Neural progenitor cell (in vitro differentiated cells): ENCODE data around the gene FMR1NB. TPM values are rescaled to one million over a fixed set of nuclear protein-coding genes. Genes with fewer than 3 reads are reported as not detected.

Experiments
- DNase-seq: peaks from one replicate; pipeline ENCODE4 v3.0.0-alpha.2; 2016; ENCODE audit warnings: low spot score
- H2AFZ ChIP-seq: fragments of 200-600 bp; sonication (generic); replicated peaks from 2 replicates; pipeline ENCODE4 v1.6.1; 2016; ENCODE audit warnings: antibody characterized with exemption
- H3F3A ChIP-seq: fragments of 200-600 bp; sonication (generic); 2 replicates; pipeline ENCODE4 v1.6.1; 2016; ENCODE audit warnings: antibody characterized with exemption, low read depth
- H3K27ac ChIP-seq: fragments of 200-600 bp; sonication (generic); 2 replicates; pipeline ENCODE4 v1.5.1; 2016; ENCODE audit warnings: mild to moderate bottlenecking
- H3K27me3 ChIP-seq: fragments of 200-600 bp; sonication (generic); 2 replicates; pipeline ENCODE4 v1.6.1; 2016; ENCODE audit warnings: mild to moderate bottlenecking, moderate library complexity
- H3K36me3 ChIP-seq: fragments of 200-600 bp; sonication (generic); 2 replicates; pipeline ENCODE4 v1.5.1; 2016
- H3K4me1 ChIP-seq: fragments of 200-600 bp; sonication (generic); 2 replicates; pipeline ENCODE4 v1.6.1; 2016; ENCODE audit warnings: mixed run types
- H3K4me2 ChIP-seq: fragments of 200-600 bp; sonication (generic); 2 replicates; pipeline ENCODE4 v1.6.1; 2016
- H3K4me3 ChIP-seq: fragments of 200-600 bp; sonication (generic); 2 replicates; pipeline ENCODE4 v1.5.1; 2016
- H3K79me2 ChIP-seq: fragments of 200-600 bp; sonication (generic); 2 replicates; pipeline ENCODE4 v1.6.1; 2016; ENCODE audit warnings: low read depth
- H3K9ac ChIP-seq: fragments of 200-600 bp; sonication (generic); 2 replicates; pipeline ENCODE4 v1.6.1; 2016
- H3K9me3 ChIP-seq: fragments of 200-600 bp; sonication (generic); 2 replicates; pipeline ENCODE4 v1.5.1; 2016; ENCODE audit warnings: low read depth
- H4K20me1 ChIP-seq: fragments of 200-600 bp; sonication (generic); 2 replicates; pipeline ENCODE4 v1.6.1; 2016; ENCODE audit warnings: low read depth
- H3K27ac Mint-ChIP-seq: 3 replicates; pipeline ENCODE4 v1.8.0; 2021; ENCODE audit warnings: mixed read lengths
- H3K27me3 Mint-ChIP-seq: 2 replicates; pipeline ENCODE4 v1.8.0; 2022; ENCODE audit warnings: low read depth, mild to moderate bottlenecking, inconsistent platforms, moderate library complexity, mixed read lengths; ENCODE audit not compliant: insufficient read depth
- H3K36me3 Mint-ChIP-seq: 3 replicates; pipeline ENCODE4 v1.8.0; 2021; ENCODE audit warnings: mixed read lengths
- H3K4me1 Mint-ChIP-seq: 3 replicates; pipeline ENCODE4 v1.8.0; 2021; ENCODE audit warnings: mixed read lengths
- H3K4me3 Mint-ChIP-seq: 3 replicates; pipeline ENCODE4 v1.8.0; 2021; ENCODE audit warnings: mild to moderate bottlenecking, moderate library complexity, mixed read lengths
- H3K9me3 Mint-ChIP-seq: 3 replicates; pipeline ENCODE4 v1.8.0; 2020; ENCODE audit warnings: mixed read lengths
- EZH2 ChIP-seq: fragments of 200-600 bp; sonication (generic); IDR thresholded peaks from 2 replicates; pipeline ENCODE4 v1.6.1; 2017; ENCODE audit warnings: antibody characterized with exemption, mild to moderate bottlenecking, moderate library complexity
- EZH2phosphoT487 ChIP-seq: fragments of 200-600 bp; sonication (generic); IDR thresholded peaks from 2 replicates; pipeline ENCODE4 v1.6.1; 2017; ENCODE audit warnings: antibody characterized with exemption
- total RNA-seq: library from RNA; depleted of rRNA; stranded (reverse); fragments of >200 nt; gene quantifications from 2 replicates; pipeline ENCODE4 v1.2.3, GENCODE V29; 2015; ENCODE audit warnings: low replicate concordance
- TF ChIP-seq, protein P1 (sequence below): fragments of 200-600 bp; sonication (generic); IDR thresholded peaks from 2 replicates; pipeline ENCODE4 v1.5.1; 2017; ENCODE audit warnings: antibody characterized with exemption, mild to moderate bottlenecking

The FMR1NB gene
- total RNA-seq, 1 donor from 2014 or later: not detected

GRCh38 chrX:147945286-147945685 is 35.9 kb upstream of the FMR1NB start:
- Histone ChIP-seq H3K4me2 (no peak overlapping the region), H3K4me3 (no peak overlapping the region), H3K9me3 (no peaks in the 10 kb centered on the region), H3K27me3 (no peaks in the 10 kb centered on the region), H3K4me1 (no peaks in the 10 kb centered on the region), H2AFZ (no peak overlapping the region), H4K20me1 (no peaks in the 10 kb centered on the region), H3K9ac (no peak overlapping the region), H3K36me3 (no peaks in the 10 kb centered on the region), H3F3A (no peaks in the 10 kb centered on the region), H3K79me2 (no peaks in the 10 kb centered on the region), H3K27ac (no peak overlapping the region)
- no peak overlapping the region for H3K27ac Mint-ChIP-seq
- TF ChIP-seq, protein P1, sequence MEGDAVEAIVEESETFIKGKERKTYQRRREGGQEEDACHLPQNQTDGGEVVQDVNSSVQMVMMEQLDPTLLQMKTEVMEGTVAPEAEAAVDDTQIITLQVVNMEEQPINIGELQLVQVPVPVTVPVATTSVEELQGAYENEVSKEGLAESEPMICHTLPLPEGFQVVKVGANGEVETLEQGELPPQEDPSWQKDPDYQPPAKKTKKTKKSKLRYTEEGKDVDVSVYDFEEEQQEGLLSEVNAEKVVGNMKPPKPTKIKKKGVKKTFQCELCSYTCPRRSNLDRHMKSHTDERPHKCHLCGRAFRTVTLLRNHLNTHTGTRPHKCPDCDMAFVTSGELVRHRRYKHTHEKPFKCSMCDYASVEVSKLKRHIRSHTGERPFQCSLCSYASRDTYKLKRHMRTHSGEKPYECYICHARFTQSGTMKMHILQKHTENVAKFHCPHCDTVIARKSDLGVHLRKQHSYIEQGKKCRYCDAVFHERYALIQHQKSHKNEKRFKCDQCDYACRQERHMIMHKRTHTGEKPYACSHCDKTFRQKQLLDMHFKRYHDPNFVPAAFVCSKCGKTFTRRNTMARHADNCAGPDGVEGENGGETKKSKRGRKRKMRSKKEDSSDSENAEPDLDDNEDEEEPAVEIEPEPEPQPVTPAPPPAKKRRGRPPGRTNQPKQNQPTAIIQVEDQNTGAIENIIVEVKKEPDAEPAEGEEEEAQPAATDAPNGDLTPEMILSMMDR: no peak
- TF ChIP-seq EZH2phosphoT487 (no peak), EZH2 (no peak)
- H3K4me1 Mint-ChIP-seq: no peaks in the 10 kb centered on the region
- no peaks in the 10 kb centered on the region for H3K27me3 Mint-ChIP-seq
- no peak overlapping the region for H3K4me3 Mint-ChIP-seq
- no peak for DNase-seq
- H3K9me3 Mint-ChIP-seq: no peaks in the 10 kb centered on the region
- H3K36me3 Mint-ChIP-seq: peaks cover 18% of the 10 kb centered on the region

DNA sequence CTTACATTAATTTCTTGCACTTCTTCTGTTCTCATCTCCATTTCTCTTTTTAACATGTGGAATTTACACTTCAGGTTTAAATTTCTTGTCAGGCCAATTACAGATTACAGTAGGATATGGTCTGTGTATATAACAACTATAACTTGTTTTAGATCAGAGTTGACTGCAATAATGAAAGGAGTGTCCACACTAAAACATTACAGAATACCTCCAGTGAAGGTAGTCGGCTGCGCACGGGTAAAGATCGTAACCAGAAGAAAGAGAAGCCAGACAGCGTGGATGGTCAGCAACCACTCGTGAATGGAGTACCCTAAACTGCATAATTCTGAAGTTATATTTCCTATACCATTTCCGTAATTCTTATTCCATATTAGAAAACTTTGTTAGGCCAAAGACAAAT is 32.6 kb upstream of the FMR1NB start:
- no peak overlapping the region for H3K4me3 Mint-ChIP-seq
- Histone ChIP-seq H3K4me1 (no peaks in the 10 kb centered on the region), H3K79me2 (no peaks in the 10 kb centered on the region), H3K4me3 (no peak overlapping the region), H3K36me3 (no peaks in the 10 kb centered on the region), H3F3A (no peaks in the 10 kb centered on the region), H3K9me3 (no peaks in the 10 kb centered on the region), H2AFZ (no peak overlapping the region), H3K27ac (no peak overlapping the region), H3K27me3 (no peaks in the 10 kb centered on the region), H4K20me1 (no peaks in the 10 kb centered on the region), H3K4me2 (no peak overlapping the region), H3K9ac (no peak overlapping the region)
- H3K36me3 Mint-ChIP-seq: peaks cover 8% of the 10 kb centered on the region
- no peaks in the 10 kb centered on the region for H3K9me3 Mint-ChIP-seq
- DNase-seq: no peak
- no peaks in the 10 kb centered on the region for H3K4me1 Mint-ChIP-seq
- H3K27me3 Mint-ChIP-seq: no peaks in the 10 kb centered on the region
- no peak for TF ChIP-seq EZH2
- TF ChIP-seq, protein P1: no peak
- TF ChIP-seq EZH2phosphoT487: no peak
- no peak overlapping the region for H3K27ac Mint-ChIP-seq

DNA sequence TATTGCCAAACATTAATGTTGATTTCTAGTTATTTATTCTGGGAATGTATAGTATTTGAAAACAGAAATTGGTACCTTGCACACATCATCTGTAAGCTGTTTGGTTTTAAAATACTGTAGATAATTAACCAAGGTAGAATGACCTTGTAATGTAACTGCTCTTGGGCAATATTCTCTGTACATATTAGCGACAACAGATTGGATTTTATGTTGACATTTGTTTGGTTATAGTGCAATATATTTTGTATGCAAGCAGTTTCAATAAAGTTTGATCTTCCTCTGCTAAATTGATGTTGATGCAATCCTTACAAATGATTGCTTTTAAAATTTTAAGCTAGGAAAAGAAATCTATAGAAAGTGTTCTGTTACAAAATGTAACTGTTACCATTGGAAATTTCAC is 30.8 kb upstream of the FMR1NB start:
- H3K27me3 ChIP-seq: no peaks in the 10 kb centered on the region
- no peaks in the 10 kb centered on the region for H3K79me2 ChIP-seq
- Mint-ChIP-seq H3K9me3 (no peaks in the 10 kb centered on the region), H3K27me3 (no peaks in the 10 kb centered on the region), H3K4me3 (no peak overlapping the region), H3K27ac (no peak overlapping the region), H3K36me3 (peaks cover 4% of the 10 kb centered on the region), H3K4me1 (no peaks in the 10 kb centered on the region)
- H4K20me1 ChIP-seq: no peaks in the 10 kb centered on the region
- H3F3A ChIP-seq: no peaks in the 10 kb centered on the region
- no peaks in the 10 kb centered on the region for H3K4me1 ChIP-seq
- no peak overlapping the region for H2AFZ ChIP-seq
- no peak overlapping the region for H3K27ac ChIP-seq
- no peak overlapping the region for H3K4me2 ChIP-seq
- no peaks in the 10 kb centered on the region for H3K36me3 ChIP-seq
- no peak overlapping the region for H3K4me3 ChIP-seq
- H3K9me3 ChIP-seq: no peaks in the 10 kb centered on the region
- DNase-seq: no peak
- no peak overlapping the region for H3K9ac ChIP-seq
- TF ChIP-seq, protein P1: no peak
- TF ChIP-seq EZH2: no peak
- no peak for TF ChIP-seq EZH2phosphoT487

DNA sequence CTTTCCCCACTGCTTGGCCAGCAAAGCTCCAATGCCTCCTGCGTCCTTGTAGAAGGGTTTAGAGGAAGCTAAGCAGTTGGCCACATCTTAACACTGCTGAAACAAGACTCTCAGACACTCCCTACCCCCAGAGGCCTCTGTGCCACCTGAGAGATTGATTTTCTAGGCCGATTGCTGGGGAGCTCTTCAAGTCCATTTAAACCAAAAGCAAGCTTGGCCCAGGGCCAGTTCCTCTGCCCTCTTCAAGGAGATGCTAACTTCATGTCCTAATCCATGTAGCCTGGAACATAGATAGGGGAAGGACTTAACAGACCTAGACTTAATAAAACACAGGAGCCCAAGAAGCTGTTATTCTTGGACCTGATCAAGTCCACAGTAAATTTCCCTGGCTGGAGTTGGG is 27.2 kb upstream of the FMR1NB start:
- no peaks in the 10 kb centered on the region for H3K36me3 ChIP-seq
- H3F3A ChIP-seq: no peaks in the 10 kb centered on the region
- Mint-ChIP-seq H3K9me3 (peaks cover 2% of the 10 kb centered on the region), H3K4me3 (no peak overlapping the region), H3K27me3 (no peaks in the 10 kb centered on the region), H3K4me1 (peaks cover 4% of the 10 kb centered on the region), H3K27ac (no peak overlapping the region), H3K36me3 (no peaks in the 10 kb centered on the region)
- no peaks in the 10 kb centered on the region for H3K27me3 ChIP-seq
- no peaks in the 10 kb centered on the region for H4K20me1 ChIP-seq
- H3K4me3 ChIP-seq: no peak overlapping the region
- no peaks in the 10 kb centered on the region for H3K4me1 ChIP-seq
- TF ChIP-seq, protein P1: no peak
- TF ChIP-seq EZH2phosphoT487 (no peak), EZH2 (no peak)
- H3K79me2 ChIP-seq: no peaks in the 10 kb centered on the region
- no peak overlapping the region for H3K4me2 ChIP-seq
- H3K9ac ChIP-seq: no peak overlapping the region
- H3K27ac ChIP-seq: no peak overlapping the region
- H3K9me3 ChIP-seq: no peaks in the 10 kb centered on the region
- DNase-seq: no peak
- no peak overlapping the region for H2AFZ ChIP-seq
